Activated effector memory CD4-positive, alpha-beta T cell treated with Interleukin-2 at 50 U/mL for 16 hours (primary cell): ENCODE results near the gene CHRND.

Experiments used
- DNase-seq: peaks from one replicate; pipeline ENCODE4 v3.0.0-alpha.2; 2020

The CHRND gene

DNA sequence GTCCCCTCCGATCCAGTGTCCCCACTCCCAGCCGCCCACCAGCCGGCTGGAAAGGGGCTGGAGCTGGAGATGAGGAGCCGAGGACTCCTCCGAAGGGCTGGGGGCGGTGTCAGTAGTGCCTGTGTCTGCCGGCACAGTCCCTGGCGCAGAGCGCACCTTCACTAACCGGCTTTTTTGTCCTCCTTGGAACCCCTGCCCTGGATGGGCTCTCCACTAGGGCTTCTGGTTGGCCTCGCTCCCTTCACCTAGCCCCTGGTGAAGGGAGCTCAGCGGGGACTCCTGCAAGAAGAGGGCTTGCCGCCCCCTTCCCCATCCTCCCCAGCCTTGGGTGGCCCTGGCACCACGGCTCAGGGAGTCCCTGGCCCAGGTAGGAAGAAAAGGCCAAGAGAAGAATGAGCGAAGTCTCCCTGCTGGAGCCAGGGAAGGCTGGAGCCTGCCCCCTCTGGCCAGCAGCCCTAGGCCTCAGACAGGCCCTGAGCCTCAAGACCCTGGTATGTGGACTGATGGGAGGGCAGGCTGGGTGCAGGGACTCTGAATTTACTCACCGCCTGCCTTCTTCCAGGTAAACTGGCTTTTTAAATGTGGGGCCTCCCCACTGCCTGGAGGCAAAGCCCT is 37.8 kb upstream of the CHRND start:
- no peak for DNase-seq

DNA sequence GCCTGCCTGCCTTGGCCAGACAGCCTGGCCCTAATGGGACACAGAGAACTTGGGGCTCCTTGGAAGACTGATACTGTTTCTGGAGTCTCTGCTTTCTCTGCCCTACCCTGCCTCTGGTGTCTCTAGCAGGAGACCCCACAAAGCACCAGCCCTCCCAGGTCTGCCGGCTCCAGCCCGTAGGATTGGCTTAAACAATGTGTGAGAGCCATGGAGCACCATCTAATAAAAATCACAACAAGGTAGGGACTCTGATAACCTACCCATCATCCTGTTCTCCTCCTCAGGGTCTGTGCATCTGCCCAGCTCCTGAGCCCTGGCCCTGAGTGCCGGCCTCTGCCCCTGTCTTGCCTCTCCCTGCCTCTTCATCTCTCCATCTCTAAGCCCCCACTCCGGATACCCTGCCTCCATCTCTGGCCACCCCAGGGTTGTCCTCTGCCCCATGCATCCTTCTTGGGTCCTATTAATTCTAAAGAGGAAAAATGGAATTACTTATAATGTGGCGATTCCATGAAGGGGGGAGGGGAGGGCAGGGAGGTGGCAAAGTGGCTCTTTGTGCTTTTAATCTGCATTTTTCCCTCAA is 37.1 kb upstream of the CHRND start:
- no peak for DNase-seq

DNA sequence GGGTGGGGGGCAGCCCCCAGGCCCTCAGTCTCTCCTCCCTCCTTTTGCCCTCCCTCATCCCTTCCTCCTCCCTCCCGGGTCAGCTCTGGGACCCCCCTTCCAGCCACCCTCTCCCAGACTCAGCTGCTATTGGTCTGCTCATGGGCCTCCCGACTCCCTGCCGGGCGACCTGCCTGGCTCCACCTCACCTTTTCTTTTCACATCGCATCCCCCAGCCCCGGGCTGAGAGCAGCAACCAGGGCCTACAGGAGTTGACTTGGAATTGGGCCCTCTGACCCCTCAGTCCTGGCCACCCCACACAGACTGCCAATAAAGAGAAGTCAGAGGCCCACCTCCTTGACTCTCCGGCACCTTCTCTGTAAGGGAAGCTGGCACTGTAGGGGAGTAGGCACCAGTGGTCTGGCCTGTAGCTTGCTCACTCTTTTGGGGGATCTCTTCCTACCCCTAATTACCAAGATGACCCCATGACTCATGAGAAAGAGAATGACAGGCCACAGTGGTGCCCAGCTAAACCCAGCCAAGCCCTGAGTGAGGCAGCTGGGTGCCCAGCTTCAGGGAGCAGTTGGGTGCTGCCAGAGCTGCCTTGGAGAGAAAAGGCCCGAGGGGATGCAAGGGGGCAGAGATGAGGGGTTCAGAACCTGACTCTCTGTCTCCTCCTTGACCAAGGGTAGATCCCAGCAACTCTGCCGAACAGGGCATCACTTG is 36.3 kb upstream of the CHRND start:
- no peak for DNase-seq

DNA sequence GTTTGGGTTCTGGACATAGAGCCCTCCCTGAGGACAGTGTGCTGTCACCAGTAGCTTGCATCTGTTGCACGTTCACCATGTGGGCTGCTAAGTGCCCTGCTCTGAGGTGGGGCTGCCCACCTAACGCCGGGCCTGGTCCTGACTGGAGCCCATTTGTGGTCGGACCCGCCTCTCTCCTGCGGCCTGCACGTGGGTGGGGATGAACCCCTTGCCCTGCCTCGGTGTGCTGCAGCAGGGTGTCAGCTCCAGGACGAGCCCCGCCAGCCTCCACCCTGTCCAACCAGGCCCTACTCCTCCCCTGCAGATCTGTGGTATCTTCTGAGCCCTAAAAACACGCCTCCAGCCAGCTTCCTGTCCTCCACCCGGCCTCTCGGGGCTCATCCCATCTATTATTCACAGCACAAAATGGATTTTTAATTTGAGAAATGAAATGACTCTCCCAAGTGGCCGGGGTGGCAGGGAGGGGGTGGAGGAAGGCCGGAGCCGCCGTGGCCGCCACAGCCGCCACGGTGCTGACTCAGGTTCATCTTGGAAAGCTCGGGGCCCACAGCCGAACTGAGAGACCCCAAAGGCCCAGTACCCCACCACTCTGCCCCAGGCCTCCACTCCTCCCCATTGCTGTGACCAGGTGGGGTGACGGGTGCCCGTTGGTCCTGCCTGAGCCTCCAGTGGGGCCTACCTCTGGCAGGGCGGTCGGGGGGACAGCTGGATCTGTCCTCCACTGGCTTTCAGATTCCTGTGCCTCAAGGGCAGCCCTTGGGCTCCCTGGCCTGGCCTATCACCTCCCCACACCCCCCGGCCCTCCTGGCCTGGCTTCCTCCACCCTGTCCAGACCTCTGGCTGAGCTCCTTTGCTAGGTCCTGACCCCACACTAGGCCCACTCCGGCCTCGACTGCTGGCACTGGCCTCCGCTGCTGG is 35.5 kb upstream of the CHRND start:
- no peak for DNase-seq

DNA sequence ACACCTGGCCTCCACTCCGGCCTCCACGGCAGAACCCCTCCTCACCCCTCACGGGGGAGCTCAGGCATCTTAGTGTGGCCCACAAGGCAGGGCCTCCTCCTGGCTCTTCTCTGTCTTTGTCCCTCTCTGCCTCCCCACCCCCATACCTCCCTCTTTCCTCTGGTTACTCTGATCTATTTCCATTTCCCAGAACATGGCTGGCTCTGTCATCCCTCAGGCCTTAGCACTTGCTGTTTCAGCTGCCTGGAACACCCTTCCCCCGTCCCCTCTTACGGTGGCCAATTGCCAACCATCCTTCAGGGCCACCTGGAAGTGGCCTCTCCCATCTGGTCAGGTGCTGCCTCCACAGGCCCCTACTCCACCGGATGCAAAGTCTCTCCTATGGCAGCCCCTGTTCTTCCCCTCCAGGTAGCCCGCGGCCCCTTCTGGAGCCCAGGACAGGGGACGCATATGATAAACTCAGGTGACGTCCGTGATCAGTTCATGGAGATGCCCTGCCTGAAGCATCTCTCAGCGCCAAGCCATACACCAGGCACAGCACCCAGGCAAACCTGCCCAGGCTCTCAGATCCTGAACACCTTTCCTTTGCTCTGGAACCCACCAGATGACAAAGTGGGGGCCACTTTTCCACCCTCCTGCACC is 34.7 kb upstream of the CHRND start:
- DNase-seq, result no peak

DNA sequence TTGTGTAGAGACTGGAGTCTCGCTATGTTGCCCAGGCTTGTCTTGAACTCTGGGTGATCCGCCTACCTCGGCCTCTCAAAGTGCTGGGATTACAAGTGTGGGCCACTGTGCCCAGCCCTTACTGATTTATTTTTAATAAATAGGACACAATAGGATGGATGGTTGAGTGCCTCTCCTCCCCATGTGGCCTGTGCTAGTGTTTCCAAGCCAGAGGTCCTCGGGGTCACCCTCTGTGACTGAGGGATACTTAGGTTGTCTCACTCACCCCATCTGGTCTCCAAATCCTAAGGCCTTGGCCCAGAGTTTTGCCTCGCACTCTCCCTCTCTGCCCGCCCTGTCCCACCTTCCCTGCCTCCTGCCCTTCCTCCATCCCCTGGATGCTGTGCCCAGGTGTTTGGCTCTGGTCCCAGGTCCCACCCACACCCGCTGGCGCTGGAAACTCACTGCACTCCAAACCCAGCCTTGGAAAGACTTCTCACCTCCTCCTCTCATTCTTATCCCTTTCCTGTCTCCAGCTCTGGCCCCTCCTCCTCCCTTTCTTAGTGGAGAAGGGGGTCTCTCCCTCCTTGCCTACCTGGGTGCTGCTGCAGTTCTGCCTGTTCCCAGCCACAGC is 33.6 kb upstream of the CHRND start:
- no peak for DNase-seq

- DNase-seq, result no peak
Measured at GRCh38 chr2:232492963-232493700, 32.8 kb upstream of the CHRND start.

GRCh38 chr2:232493701-232494474 is 32.1 kb upstream of the CHRND start:
- no peak for DNase-seq

- no peak for DNase-seq
Measured at GRCh38 chr2:232494542-232494941, 31.4 kb upstream of the CHRND start.

DNA sequence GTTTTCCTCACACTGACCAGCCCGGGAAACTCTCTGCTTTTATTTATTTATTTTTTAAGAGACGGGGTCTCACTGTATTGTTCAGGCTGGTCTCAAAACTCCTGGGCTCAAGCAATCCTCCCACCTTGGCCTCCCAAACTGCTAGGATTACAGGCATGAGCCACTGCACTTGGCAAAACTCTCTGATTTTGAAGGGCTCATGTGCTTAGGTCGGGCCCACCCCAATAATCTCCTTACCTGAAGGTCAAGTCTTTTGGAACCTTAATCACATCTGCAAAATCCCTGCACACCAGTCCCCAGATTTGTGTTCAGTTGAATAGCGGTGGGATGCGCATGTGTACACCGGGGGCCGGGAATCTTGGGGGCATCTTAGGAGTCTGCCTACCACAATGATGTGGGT is 30.7 kb upstream of the CHRND start:
- DNase-seq, result no peak

GRCh38 chr2:232496501-232497270 is 29.3 kb upstream of the CHRND start:
- no peak for DNase-seq

GRCh38 chr2:232497348-232497747 is 28.6 kb upstream of the CHRND start:
- no peak for DNase-seq

DNA sequence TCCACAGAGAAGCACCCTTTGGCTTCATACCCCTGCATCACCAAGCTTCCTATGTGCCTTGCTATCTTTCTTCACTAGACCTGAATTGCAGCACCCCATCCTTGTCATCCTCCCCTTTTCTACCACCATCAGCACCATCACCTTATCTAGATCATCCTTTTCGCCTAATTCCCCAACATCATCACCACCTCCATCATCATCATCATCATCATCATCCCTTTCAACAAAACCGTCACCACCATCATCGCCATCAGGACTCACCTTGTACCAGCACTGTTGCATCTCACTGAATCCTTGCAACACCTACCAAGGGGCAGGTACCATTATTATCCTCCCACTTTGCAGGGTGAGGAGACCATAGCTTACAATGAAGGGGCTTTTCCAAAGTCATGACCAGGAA is 27.5 kb upstream of the CHRND start:
- DNase-seq, result no peak

DNA sequence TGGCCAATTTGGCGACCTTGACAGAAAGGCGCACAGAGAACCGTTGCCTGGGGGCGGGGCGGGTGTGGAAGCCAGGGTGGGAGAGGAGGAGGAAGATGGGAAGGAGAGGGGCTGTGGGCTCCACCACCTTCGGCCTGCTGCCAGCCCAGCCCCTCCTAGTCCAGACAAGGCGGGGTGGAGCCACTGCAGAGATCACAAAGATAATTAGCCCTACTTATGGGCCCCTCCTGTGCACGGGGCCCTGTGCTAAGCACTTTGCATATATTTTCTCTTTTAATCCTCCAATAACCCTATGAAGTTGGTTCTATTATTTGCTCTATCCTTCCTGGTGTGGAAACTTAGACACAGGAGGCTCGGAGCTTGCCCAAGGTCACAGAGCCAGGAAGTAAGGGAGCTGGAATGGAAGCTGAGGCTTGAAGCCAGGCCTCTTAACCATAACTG is 24.6 kb upstream of the CHRND start:
- no peak for DNase-seq

- DNase-seq, result no peak
Measured at GRCh38 chr2:232501794-232502390, 24.1 kb upstream of the CHRND start.

DNA sequence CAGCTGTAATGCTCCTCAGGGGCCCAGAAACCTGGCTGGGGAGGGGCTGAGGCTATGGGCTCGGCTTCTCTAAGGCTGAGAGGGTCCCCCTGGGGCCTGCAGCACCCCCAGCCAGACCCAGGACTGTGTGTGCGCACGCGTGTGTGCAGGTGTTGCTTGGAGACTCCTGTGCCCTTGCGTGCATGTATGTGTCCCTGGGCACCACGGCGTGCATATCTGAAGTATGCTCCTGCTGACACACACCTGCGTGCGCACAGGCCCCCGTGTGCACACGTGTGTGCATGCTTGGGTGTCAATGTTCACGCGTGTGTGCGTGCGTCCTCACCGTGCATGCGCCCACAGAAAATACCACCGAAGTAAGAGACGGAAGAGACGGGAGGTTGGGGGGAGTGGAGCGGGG is 23.4 kb upstream of the CHRND start:
- no peak for DNase-seq

GRCh38 chr2:232502911-232503808 is 22.8 kb upstream of the CHRND start:
- peak; percentile 13 for DNase-seq

- DNase-seq, result no peak
Measured at GRCh38 chr2:232503809-232504323, 22.1 kb upstream of the CHRND start.
